GM18505 (cell line): ENCODE results near the gene JARID2.

ENCODE experiments used
- ATAC-seq: cut with Tn5 transposase; IDR thresholded peaks from one replicate; pipeline ENCODE4 v1.9.1; 2021; ENCODE audit not compliant: unreplicated experiment
- POLR2A ChIP-seq: IDR thresholded peaks from 4 replicates; pipeline ENCODE4 v1.6.1; 2011; ENCODE audit warnings: borderline replicate concordance; ENCODE audit not compliant: insufficient read depth, insufficient read length; ENCODE audit errors: extremely low read depth

Gene JARID2

GRCh38 chr6:15389765-15390723 lies 144.2 kb downstream of the JARID2 start:
- ATAC-seq, result no peak
- no peak for TF ChIP-seq POLR2A

GRCh38 chr6:15391500-15391899 lies 145.6 kb downstream of the JARID2 start:
- no peak for ATAC-seq

GRCh38 chr6:15392182-15392581 lies 146.3 kb downstream of the JARID2 start:
- no peak for TF ChIP-seq POLR2A

More at GRCh38 chr6:15391500-15391899, 145.6 kb downstream of the JARID2 start:
- no peak for TF ChIP-seq POLR2A

GRCh38 chr6:15393605-15394004 lies 147.7 kb downstream of the JARID2 start:
- no peak for TF ChIP-seq POLR2A
- ATAC-seq, result no peak

More at GRCh38 chr6:15392182-15392581, 146.3 kb downstream of the JARID2 start:
- ATAC-seq, result no peak

- no peak for ATAC-seq
- no peak for TF ChIP-seq POLR2A
Observed at GRCh38 chr6:15395087-15395486, 149.2 kb downstream of the JARID2 start.

GRCh38 chr6:15396808-15397207 lies 150.9 kb downstream of the JARID2 start:
- ATAC-seq, result no peak
- no peak for TF ChIP-seq POLR2A

GRCh38 chr6:15398633-15399275 lies 152.9 kb downstream of the JARID2 start:
- no peak for ATAC-seq
- TF ChIP-seq POLR2A, result no peak

- TF ChIP-seq POLR2A, result no peak
- no peak for ATAC-seq
Observed at GRCh38 chr6:15399641-15400470, 154.0 kb downstream of the JARID2 start.

- ATAC-seq, result no peak
- TF ChIP-seq POLR2A, result no peak
Observed at GRCh38 chr6:15400572-15401004, 154.7 kb downstream of the JARID2 start.

- no peak for ATAC-seq
- TF ChIP-seq POLR2A, result no peak
Observed at GRCh38 chr6:15401120-15401519, 155.3 kb downstream of the JARID2 start.

- no peak for ATAC-seq
- no peak for TF ChIP-seq POLR2A
Observed at GRCh38 chr6:15401769-15402250, 155.9 kb downstream of the JARID2 start.

GRCh38 chr6:15402406-15403045 lies 156.7 kb downstream of the JARID2 start:
- no peak for ATAC-seq
- no peak for TF ChIP-seq POLR2A
